Brain microvascular endothelial cell (primary cell): ENCODE data around the gene OR5H6.

Experiments used
- DNase-seq: peaks from one replicate; pipeline ENCODE4 v3.0.0-alpha.2; 2020
- H3K27ac ChIP-seq: fragments of 250-450 bp; sonication (Bioruptor Pico); 2 replicates; pipeline ENCODE4 v1.5.1; 2020; ENCODE audit warnings: mild to moderate bottlenecking, moderate library complexity
- H3K27me3 ChIP-seq: fragments of 250-450 bp; sonication (Bioruptor Pico); replicated peaks from 2 replicates; pipeline ENCODE4 v1.5.1; 2020; ENCODE audit warnings: mild to moderate bottlenecking
- H3K36me3 ChIP-seq: fragments of 250-450 bp; sonication (Bioruptor Pico); replicated peaks from 2 replicates; pipeline ENCODE4 v1.5.1; 2020; ENCODE audit warnings: mild to moderate bottlenecking
- H3K4me3 ChIP-seq: 2 replicates; pipeline ENCODE4 v1.5.1; 2011; ENCODE audit warnings: low read depth, mild to moderate bottlenecking, control low read depth, low read length, moderate library complexity
- in situ Hi-C: cut with HindIII; loops from 2 replicates; pipeline ENCODE4 v1.10.0; 2017; ENCODE audit warnings: low sequenced_read_pairs, low pct_ligation_motif_present
- TF ChIP-seq, protein P1 (sequence below): IDR thresholded peaks from 2 replicates; pipeline ENCODE4 v1.5.1; 2011; ENCODE audit warnings: low read depth, mild to moderate bottlenecking, moderate library complexity, low read length, control low read depth, inconsistent platforms; ENCODE audit errors: missing control alignments

OR5H6 gene

DNA sequence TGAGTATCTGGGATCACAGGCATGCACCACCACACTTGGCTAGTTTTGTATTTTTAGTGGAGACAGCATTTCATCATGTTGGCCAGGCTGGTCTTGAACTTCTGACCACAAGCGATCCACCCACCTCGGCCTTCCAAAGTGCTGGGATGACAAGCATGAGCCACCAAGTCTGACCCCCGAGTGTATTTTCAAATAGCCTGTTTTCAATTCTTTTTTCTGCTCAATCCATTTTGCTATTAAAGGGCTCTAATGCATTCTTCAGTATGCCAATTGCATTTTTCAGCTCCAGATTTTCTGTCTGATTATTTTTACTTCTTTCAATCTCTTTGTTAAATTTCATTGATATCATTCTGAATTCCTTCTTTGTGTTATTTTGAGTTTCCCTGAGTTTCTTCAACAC is 5.8 kb downstream of the OR5H6 start:
- H3K27me3 ChIP-seq: no peaks in the 10 kb centered on the region
- no peak for DNase-seq
- in situ Hi-C loops: no loop called here

DNA sequence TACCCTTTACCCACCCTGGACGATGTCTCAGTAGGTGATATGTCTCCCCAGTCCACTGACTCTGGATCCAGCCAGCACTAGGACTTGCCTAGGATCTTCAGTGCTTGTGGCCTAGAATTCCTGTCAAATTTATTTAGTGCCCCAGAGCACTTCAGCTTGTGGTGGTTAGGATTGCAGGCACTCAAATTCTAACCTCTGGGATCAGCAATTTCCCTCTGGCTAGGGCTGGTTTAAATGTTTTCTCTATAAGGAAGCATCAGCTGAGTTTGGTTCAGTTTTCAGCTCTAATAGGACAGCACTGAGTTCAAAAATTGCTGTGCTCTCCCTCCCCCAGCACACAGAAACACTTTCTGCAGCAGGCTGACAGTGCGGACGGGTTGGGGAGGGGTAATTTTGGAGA is 8.1 kb downstream of the OR5H6 start:
- TF ChIP-seq, protein P1, sequence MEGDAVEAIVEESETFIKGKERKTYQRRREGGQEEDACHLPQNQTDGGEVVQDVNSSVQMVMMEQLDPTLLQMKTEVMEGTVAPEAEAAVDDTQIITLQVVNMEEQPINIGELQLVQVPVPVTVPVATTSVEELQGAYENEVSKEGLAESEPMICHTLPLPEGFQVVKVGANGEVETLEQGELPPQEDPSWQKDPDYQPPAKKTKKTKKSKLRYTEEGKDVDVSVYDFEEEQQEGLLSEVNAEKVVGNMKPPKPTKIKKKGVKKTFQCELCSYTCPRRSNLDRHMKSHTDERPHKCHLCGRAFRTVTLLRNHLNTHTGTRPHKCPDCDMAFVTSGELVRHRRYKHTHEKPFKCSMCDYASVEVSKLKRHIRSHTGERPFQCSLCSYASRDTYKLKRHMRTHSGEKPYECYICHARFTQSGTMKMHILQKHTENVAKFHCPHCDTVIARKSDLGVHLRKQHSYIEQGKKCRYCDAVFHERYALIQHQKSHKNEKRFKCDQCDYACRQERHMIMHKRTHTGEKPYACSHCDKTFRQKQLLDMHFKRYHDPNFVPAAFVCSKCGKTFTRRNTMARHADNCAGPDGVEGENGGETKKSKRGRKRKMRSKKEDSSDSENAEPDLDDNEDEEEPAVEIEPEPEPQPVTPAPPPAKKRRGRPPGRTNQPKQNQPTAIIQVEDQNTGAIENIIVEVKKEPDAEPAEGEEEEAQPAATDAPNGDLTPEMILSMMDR: no peak
- H3K36me3 ChIP-seq: no peaks in the 10 kb centered on the region
- no peak overlapping the region for H3K27ac ChIP-seq
- no peak for DNase-seq
- in situ Hi-C loops: no loop called here
- no peak overlapping the region for H3K4me3 ChIP-seq
- no peaks in the 10 kb centered on the region for H3K27me3 ChIP-seq

More for the DNA sequence above, 5.8 kb downstream of the OR5H6 start:
- H3K36me3 ChIP-seq: no peaks in the 10 kb centered on the region
- no peak overlapping the region for H3K27ac ChIP-seq
- H3K4me3 ChIP-seq: no peak overlapping the region
- TF ChIP-seq, protein P1: no peak

- Histone ChIP-seq H3K4me3 (no peak overlapping the region), H3K36me3 (no peaks in the 10 kb centered on the region), H3K27me3 (no peaks in the 10 kb centered on the region), H3K27ac (no peak overlapping the region)
- in situ Hi-C loops: no loop called here
- no peak for DNase-seq
- TF ChIP-seq, protein P1: no peak
Observed at GRCh38 chr3:98274914-98275313, 10.9 kb downstream of the OR5H6 start.

- DNase-seq: no peak
- H3K27ac ChIP-seq: no peak within 1 kb of the TSS
- H3K4me3 ChIP-seq: no peak within 1 kb of the TSS
- TF ChIP-seq, protein P1: no peak
- H3K27me3 ChIP-seq: no peaks in the 10 kb centered on the region
- H3K36me3 ChIP-seq: no peaks in the 10 kb centered on the region
- in situ Hi-C loops: no loop called here
Observed at GRCh38 chr3:98282205-98282604, 18.2 kb downstream of the OR5H6 start, which contains the start of gene OR5H2. Gene OR5H2 (plus strand): TSS chr3:98282505. CDS start chr3:98282903, 398 bp downstream.

DNA sequence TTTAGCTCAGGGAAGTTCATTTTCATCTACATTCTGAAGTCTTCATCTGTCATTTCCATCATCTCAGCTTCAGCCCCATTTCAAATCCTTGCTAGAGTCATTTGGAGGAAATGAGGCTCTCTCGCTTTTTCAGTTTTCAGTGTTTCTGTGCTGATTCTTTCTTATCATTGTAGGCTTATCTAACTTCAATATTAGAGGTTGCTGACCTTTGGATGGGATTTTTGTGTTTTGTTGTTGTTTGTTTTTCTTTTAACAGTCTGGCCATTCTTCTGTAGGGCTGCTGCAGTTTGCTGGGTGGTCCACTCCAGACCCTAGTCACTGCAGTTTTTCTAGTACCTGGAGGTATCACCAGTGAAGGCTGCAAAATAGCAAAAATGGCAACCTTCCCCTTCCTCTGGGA is 26.9 kb downstream of the OR5H6 start:
- H3K27ac ChIP-seq: no peak overlapping the region
- TF ChIP-seq, protein P1: no peak
- in situ Hi-C loops: no loop called here
- H3K36me3 ChIP-seq: no peaks in the 10 kb centered on the region
- DNase-seq: no peak
- no peaks in the 10 kb centered on the region for H3K27me3 ChIP-seq
- no peak overlapping the region for H3K4me3 ChIP-seq

DNA sequence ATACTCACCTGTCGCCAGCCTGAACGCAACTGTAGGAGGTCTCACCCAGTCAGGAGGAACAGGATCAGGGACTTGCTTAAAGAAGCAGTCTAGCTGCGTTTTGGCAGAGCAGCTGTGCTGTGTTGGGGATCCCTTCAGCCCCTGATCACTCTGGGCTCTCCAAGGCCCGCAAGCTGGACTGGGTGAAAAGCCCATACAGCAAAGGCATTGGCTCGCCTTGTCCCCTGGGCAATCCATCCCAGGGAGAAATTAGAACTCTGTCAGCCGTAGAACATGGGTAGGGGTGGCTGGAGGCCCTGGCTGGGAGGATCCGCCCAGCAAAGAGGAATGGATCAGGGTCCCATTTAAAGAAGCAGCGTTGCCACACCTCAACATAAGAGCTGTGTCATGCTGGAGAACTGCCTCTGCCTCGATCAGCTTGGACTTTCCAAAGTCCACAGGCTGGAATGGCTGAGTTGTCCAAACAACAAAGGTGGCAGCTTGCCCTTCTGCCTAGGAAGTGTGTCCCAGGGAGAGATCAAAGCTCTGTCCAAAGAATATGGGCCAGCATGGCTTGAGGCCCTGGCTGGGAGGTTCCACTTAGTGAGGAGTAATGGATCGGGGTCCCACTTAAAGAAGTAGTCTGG is 27.4 kb downstream of the OR5H6 start:
- H3K27me3 ChIP-seq: no peaks in the 10 kb centered on the region
- in situ Hi-C loops: no loop called here
- no peak overlapping the region for H3K27ac ChIP-seq
- H3K4me3 ChIP-seq: no peak overlapping the region
- TF ChIP-seq, protein P1: no peak
- H3K36me3 ChIP-seq: no peaks in the 10 kb centered on the region
- no peak for DNase-seq
